22Rv1 (cell line): Measurements from ENCODE around the gene PRUNE2.

Experiments used
- ZFX ChIP-seq: fragments of 450-650 bp; IDR thresholded peaks from 2 replicates; pipeline ENCODE4 v1.6.1; 2017; ENCODE audit warnings: antibody characterized with exemption, borderline replicate concordance
- TF ChIP-seq, protein P1 (sequence below): fragments of 450-650 bp; IDR thresholded peaks from 2 replicates; pipeline ENCODE4 v1.5.1; 2017; ENCODE audit warnings: mild to moderate bottlenecking

DNA sequence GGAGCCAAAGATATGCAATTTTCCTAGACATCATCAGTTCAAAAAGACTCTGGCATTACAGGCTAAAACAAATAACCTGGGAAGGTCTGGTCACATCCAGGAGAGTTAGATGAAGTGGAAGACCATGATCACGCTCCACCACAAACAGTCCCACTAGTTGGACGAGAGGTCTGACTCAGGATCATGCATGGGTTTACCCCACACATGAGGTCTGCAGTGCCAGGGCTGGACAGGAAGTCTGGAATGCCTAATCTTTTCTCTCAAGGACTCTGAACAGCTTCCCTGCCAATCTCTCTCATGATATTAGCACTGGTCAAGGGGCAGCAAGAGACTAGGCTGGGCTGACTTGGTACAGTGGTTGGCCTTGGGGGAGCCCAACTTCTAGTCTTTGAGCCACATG lies 7.1 kb downstream of the PRUNE2 start:
- TF ChIP-seq, protein P1, sequence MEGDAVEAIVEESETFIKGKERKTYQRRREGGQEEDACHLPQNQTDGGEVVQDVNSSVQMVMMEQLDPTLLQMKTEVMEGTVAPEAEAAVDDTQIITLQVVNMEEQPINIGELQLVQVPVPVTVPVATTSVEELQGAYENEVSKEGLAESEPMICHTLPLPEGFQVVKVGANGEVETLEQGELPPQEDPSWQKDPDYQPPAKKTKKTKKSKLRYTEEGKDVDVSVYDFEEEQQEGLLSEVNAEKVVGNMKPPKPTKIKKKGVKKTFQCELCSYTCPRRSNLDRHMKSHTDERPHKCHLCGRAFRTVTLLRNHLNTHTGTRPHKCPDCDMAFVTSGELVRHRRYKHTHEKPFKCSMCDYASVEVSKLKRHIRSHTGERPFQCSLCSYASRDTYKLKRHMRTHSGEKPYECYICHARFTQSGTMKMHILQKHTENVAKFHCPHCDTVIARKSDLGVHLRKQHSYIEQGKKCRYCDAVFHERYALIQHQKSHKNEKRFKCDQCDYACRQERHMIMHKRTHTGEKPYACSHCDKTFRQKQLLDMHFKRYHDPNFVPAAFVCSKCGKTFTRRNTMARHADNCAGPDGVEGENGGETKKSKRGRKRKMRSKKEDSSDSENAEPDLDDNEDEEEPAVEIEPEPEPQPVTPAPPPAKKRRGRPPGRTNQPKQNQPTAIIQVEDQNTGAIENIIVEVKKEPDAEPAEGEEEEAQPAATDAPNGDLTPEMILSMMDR, result no peak
- TF ChIP-seq ZFX, result no peak
